Vagina (tissue), 2 donors: Measurements from ENCODE around the gene DICER1.

Experiments used
- CTCF ChIP-seq, 3 experiments: fragments of 450-650 bp in 2 of 3; fragments of 200-600 bp in 1 of 3; sonication (generic) in 1 of 3; IDR thresholded peaks; one replicate each; pipeline ENCODE4 v1.5.1; 2017 to 2019; ENCODE audit warnings: antibody characterized with exemption in 3 of 3, mild to moderate bottlenecking in 2 of 3, moderate library complexity in 2 of 3
- POLR2A ChIP-seq, 2 donors: fragments of 450-650 bp; IDR thresholded peaks; one replicate each; pipeline ENCODE4 v1.6.1; 2017; ENCODE audit warnings: antibody characterized with exemption in 2 of 2, mild to moderate bottlenecking in 2 of 2, moderate library complexity in 2 of 2

DNA sequence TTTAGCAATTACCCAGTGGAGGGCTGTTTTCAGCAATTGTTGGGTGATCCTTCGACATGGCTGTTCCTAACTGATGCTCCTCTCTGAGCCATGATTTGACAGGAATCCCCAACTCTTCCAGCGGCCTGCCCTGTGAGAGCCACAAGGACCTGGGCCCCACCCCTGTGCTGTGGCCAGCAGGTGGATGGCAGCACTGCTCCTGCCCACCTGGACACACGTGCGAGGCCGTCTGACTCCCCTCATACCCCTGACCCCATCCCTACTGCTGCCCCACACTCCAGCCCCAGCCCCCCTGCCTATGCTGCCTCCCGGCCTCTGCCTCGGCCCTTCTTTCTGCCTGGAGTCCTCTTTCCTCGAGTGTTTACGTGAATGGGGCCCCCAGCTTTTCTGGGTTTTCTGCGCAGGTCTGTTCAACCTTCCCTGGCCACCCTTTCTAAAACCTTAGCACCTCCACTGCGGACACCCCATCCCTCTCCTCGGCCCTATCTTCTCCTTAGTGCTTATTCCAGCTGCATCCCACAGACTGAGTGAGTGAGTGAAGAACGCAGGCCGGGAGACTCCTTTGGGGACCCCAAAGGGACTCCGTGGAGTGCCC, 111.4 kb downstream of the DICER1 start:
- no peak for TF ChIP-seq CTCF (IDR thresholded peaks at IDR 0.05)
- TF ChIP-seq POLR2A (IDR thresholded peaks at IDR 0.05), result no peak
